Activated T-cell treated with anti-CD3 and anti-CD28 coated beads, Interleukin-2, amount 50 U/mL, for 4 hours (primary cell): Measurements from ENCODE around the gene CLEC16A. TPM values are rescaled to one million over a fixed set of nuclear protein-coding genes. Genes with fewer than 3 reads are reported as not detected.
A peak's percentile ranks its signal among the peaks of the same experiment; 100 is the strongest.

Source experiments
- ATAC-seq, 2 donors: fragments of 200-7000 bp; cut with Tn5 transposase; one replicate each; pipeline ENCODE4 v1.10.0; 2021
- DNase-seq: peaks from one replicate; pipeline ENCODE4 v3.0.0-alpha.2; 2020
- H3K27me3 Mint-ChIP-seq: one replicate; pipeline ENCODE4 v1.8.0; 2021; ENCODE audit warnings: low read depth, mixed read lengths
- H3K36me3 Mint-ChIP-seq: one replicate; pipeline ENCODE4 v1.8.0; 2022; ENCODE audit warnings: mixed read lengths; ENCODE audit not compliant: insufficient read depth
- H3K4me1 Mint-ChIP-seq: one replicate; pipeline ENCODE4 v1.8.0; 2021; ENCODE audit warnings: low read depth, mixed read lengths
- H3K4me3 Mint-ChIP-seq: one replicate; pipeline ENCODE4 v1.8.0; 2021; ENCODE audit warnings: mild to moderate bottlenecking, moderate library complexity, mixed read lengths
- H3K9me3 Mint-ChIP-seq: one replicate; pipeline ENCODE4 v1.8.0; 2021; ENCODE audit warnings: mixed read lengths
- total RNA-seq, 3 donors: library from RNA; stranded (reverse); gene quantifications; one replicate each; pipeline ENCODE4 v1.2.1, GENCODE V29; 2021

CLEC16A gene
- total RNA-seq, 3 donors from 2014 or later, result 25.2 to 26.4 (median 26.3) TPM

DNA sequence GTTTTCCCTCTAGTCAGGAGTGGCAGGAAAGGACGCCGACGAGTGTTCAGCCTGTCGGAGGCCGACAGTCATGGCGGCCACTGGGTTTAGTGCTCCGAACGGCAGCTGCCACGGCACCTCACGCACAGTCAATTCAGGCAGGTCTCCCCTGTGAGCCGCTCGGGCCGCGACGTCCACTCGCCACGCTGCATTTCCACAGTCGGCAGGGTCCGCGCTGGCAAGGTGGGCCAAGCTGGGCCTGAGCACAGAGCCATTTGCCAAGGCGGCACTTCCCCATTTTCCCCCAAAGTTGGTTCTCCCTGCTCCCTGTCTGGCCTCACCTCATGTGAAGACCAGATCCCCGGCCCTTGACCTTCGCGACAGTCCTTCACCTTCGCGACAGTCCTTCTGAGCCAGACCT lies 229.8 kb downstream of the CLEC16A start:
- no peak for ATAC-seq
- Mint-ChIP-seq H3K4me1 (peaks cover 20% of the 10 kb centered on the region), H3K4me3 (no peak overlapping the region), H3K36me3 (peaks cover 29% of the 10 kb centered on the region), H3K9me3 (no peaks in the 10 kb centered on the region), H3K27me3 (no peaks in the 10 kb centered on the region)
- DNase-seq, result no peak

DNA sequence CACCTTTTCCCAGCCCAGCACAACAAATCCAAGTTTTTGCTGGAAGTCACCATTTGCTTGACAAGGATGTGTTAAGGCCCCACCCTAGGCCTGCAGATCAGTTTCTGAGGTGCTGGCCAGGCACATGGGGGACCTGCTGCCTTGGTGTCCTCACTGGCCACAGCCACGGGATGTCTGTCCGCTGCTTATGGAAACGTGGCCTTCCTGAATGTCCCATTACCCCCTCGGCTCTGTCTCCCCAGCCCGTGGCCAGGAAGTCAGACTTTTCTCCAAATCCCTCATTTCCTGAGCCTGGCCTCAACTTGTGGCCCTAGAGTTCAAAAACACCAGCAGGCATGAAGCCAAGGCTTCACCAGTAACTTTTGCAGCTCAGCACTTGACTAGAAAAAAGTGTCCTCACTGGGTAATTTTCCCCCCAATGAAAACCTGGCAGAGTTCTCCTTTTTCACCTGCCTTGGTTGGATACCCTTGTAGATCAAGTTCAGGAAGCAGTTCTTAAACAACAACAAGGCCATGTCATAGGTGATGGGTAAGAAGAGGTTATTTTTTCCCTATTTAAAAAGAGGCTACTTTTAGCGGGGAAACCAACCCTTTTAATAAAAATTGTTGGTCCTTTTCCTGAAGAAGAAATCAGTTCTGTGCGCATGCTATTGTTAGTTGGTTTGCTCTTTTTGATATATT lies 230.9 kb downstream of the CLEC16A start:
- no peak for ATAC-seq
- H3K4me3 Mint-ChIP-seq, result no peak overlapping the region
- DNase-seq, result no peak

GRCh38 chr16:11175787-11176341 lies 231.5 kb downstream of the CLEC16A start:
- DNase-seq (no peak), ATAC-seq (peak; percentile 66 to 67)
- H3K4me1 Mint-ChIP-seq, result peaks cover 25% of the 10 kb centered on the region
- H3K9me3 Mint-ChIP-seq, result no peaks in the 10 kb centered on the region
- H3K36me3 Mint-ChIP-seq, result peaks cover 37% of the 10 kb centered on the region
- H3K27me3 Mint-ChIP-seq, result no peaks in the 10 kb centered on the region
- H3K4me3 Mint-ChIP-seq, result no peak overlapping the region

More for the DNA sequence above, 230.9 kb downstream of the CLEC16A start:
- no peaks in the 10 kb centered on the region for H3K27me3 Mint-ChIP-seq
- H3K36me3 Mint-ChIP-seq, result peaks cover 32% of the 10 kb centered on the region
- peaks cover 21% of the 10 kb centered on the region for H3K4me1 Mint-ChIP-seq
- no peaks in the 10 kb centered on the region for H3K9me3 Mint-ChIP-seq

DNA sequence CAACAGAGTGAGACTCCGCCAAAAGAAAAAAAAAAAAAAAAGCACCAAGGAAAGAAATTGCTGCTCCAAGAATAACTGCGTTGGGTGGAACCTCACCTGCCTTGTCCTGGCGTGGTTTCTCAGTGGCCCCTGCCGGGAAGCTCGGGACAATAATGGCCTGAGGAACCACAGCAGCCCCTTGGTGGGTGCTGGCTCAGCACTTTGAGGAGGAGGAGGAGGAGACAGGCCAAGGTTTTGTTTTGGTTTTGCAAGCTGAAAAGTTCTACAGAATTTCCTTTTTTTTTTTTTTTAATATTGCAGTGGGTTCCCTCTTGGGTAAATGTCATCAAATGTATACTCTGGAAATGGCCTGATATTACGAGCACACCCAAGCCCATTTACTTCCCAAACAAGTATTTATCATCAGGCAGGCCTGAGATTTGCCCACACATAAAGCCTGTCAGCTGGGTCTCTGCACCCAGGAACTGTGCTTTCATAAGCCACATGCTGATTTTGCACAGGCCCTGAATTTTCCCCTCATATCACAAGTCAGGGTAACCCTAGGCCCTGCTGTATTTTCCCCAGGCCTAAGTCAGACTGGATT lies 233.3 kb downstream of the CLEC16A start:
- H3K4me3 Mint-ChIP-seq, result no peak overlapping the region
- no peaks in the 10 kb centered on the region for H3K27me3 Mint-ChIP-seq
- DNase-seq, result no peak
- H3K9me3 Mint-ChIP-seq, result no peaks in the 10 kb centered on the region
- H3K4me1 Mint-ChIP-seq, result peaks cover 36% of the 10 kb centered on the region
- peaks cover 30% of the 10 kb centered on the region for H3K36me3 Mint-ChIP-seq
- no peak for ATAC-seq

DNA sequence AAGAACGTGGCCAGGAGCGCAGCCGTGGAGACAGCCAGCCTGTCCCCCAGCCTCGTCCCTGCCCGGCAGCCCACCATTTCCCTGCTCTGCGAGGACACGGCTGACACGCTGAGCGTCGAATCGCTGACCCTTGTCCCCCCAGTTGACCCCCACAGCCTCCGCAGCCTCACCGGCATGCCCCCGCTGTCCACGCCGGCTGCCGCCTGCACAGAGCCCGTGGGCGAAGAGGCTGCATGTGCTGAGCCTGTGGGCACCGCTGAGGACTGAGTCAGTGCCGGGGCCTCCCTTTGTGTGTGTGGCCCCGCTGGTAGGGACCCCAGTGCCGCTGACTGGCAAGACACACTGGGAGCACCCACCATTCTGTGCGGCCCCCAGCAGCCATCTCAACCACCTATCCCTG lies 234.1 kb downstream of the CLEC16A start:
- H3K4me1 Mint-ChIP-seq, result peaks cover 36% of the 10 kb centered on the region
- no peaks in the 10 kb centered on the region for H3K27me3 Mint-ChIP-seq
- ATAC-seq (no peak), DNase-seq (no peak)
- peaks cover 30% of the 10 kb centered on the region for H3K36me3 Mint-ChIP-seq
- H3K4me3 Mint-ChIP-seq, result no peak overlapping the region
- no peaks in the 10 kb centered on the region for H3K9me3 Mint-ChIP-seq

DNA sequence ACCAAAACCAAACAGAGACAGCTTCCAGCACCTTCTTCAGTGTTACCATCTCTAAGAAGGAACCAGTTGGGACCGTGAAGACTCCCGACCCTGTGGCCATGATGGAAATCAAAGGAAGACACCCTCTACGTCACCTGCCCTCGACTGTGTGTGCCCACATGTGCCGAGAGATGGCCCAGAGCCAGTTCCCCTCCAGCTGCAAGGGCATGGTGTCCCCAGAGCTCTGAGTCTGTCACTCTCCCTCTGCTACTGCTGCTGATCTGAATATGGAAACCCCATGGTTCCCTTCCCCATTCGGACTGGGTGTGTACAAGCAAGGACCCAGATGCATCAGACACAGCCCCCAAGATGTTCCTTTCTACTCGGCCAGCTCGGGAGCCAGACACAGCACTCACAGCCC lies 235.2 kb downstream of the CLEC16A start:
- Mint-ChIP-seq H3K4me1 (peaks cover 36% of the 10 kb centered on the region), H3K36me3 (peaks cover 22% of the 10 kb centered on the region)
- ATAC-seq, result no peak

GRCh38 chr16:11180489-11180888 lies 236.1 kb downstream of the CLEC16A start:
- no peaks in the 10 kb centered on the region for H3K9me3 Mint-ChIP-seq
- no peak for ATAC-seq
- DNase-seq, result no peak
- H3K4me3 Mint-ChIP-seq, result no peak overlapping the region
- H3K27me3 Mint-ChIP-seq, result no peaks in the 10 kb centered on the region
- H3K36me3 Mint-ChIP-seq, result peaks cover 16% of the 10 kb centered on the region
- H3K4me1 Mint-ChIP-seq, result peaks cover 29% of the 10 kb centered on the region

More for the DNA sequence above, 235.2 kb downstream of the CLEC16A start:
- Mint-ChIP-seq H3K4me3 (no peak overlapping the region), H3K9me3 (no peaks in the 10 kb centered on the region), H3K27me3 (no peaks in the 10 kb centered on the region)
- no peak for DNase-seq

GRCh38 chr16:11181242-11181898 lies 237.0 kb downstream of the CLEC16A start:
- DNase-seq (no peak), ATAC-seq (no peak)
- no peak overlapping the region for H3K4me3 Mint-ChIP-seq
- H3K36me3 Mint-ChIP-seq, result peaks cover 16% of the 10 kb centered on the region
- H3K4me1 Mint-ChIP-seq, result peaks cover 21% of the 10 kb centered on the region
- no peaks in the 10 kb centered on the region for H3K9me3 Mint-ChIP-seq
- no peaks in the 10 kb centered on the region for H3K27me3 Mint-ChIP-seq

DNA sequence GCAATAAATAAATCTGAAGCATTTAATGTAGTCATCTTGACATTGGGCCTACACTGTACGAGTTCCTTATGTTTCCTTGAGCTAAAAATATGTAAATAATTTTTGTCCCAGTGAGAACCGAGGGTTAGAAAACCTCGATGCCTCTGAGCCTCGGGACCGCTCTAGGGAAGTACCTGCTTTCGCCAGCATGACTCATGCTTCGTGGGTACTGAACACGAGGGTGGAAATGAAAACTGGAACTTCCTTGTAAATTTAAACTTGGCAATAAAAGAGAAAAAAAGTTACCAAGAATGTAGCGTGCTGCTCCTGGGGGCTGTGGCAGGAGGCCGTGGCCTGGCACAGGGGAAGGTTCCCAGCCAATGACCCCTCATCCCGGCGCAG lies 237.5 kb downstream of the CLEC16A start:
- peak; percentile 72 to 74 for ATAC-seq
- no peak for DNase-seq
- Mint-ChIP-seq H3K4me1 (peaks cover 16% of the 10 kb centered on the region), H3K9me3 (no peaks in the 10 kb centered on the region), H3K27me3 (no peaks in the 10 kb centered on the region), H3K36me3 (peaks cover 16% of the 10 kb centered on the region), H3K4me3 (no peak overlapping the region)

DNA sequence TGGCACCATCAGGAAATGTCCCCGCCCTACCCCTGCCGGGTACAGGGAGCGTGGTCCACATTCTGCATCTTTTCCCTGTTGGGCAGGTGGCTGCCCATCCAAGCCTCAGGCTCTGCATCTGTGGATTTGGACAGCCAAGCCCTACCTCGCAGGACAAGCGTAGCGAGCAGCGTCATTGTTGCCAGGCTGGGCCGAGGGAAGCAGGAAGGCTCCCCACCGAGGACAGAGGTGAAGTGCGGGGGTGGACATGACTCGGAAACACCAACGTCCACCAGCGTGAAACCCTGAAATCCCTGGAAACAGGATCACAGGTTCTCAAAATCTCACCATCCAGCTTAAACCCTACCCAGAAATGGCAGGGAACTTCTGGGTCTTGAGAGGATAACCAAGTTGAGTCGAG lies 238.0 kb downstream of the CLEC16A start:
- H3K4me1 Mint-ChIP-seq, result peaks cover 16% of the 10 kb centered on the region
- H3K36me3 Mint-ChIP-seq, result peaks cover 16% of the 10 kb centered on the region
- H3K9me3 Mint-ChIP-seq, result no peaks in the 10 kb centered on the region
- ATAC-seq (no peak), DNase-seq (no peak)
- H3K27me3 Mint-ChIP-seq, result no peaks in the 10 kb centered on the region
- no peak overlapping the region for H3K4me3 Mint-ChIP-seq

DNA sequence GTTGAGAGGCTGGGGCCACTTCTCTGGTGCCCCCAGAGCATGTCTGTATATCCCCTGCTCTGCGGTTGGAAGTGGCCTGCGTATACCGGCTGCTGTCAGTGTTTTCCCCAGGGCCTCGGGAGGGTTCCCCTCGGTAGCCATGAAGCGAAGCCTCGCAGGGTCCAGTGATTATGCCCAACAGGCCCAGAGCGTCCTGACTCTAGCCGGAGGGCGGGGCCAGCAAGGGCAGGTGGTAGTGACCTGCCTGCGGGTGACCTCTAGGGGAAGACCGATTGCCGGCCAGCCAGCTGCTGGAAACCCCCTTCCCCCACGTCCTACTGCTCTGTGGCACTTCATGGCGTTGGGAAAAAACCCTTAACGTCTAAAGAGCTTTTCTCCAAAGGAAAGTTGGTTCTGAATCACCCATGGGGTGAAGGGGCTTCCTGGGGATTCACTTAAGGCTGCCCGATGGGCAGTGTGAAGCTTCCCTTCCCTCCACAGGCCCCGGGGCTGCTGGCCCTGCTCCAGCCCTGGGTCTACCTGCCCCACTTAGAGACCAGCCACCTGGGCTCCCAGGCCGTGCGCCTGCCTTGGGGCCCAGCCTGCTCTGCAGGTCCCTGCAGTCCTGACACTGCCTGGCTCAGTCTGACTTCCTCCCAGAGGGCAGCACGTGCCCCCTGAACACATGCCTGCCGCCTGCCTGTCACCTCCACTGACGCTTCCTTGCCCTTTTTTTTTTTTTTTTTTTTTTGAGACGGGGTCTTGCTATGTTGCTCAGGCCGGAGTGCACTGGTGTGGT lies 238.9 kb downstream of the CLEC16A start:
- Mint-ChIP-seq H3K9me3 (no peaks in the 10 kb centered on the region), H3K27me3 (no peaks in the 10 kb centered on the region), H3K4me1 (peaks cover 16% of the 10 kb centered on the region), H3K4me3 (no peak overlapping the region), H3K36me3 (peaks cover 16% of the 10 kb centered on the region)
- ATAC-seq (peak in 1 of 2 donors; percentile 10), DNase-seq (no peak)

DNA sequence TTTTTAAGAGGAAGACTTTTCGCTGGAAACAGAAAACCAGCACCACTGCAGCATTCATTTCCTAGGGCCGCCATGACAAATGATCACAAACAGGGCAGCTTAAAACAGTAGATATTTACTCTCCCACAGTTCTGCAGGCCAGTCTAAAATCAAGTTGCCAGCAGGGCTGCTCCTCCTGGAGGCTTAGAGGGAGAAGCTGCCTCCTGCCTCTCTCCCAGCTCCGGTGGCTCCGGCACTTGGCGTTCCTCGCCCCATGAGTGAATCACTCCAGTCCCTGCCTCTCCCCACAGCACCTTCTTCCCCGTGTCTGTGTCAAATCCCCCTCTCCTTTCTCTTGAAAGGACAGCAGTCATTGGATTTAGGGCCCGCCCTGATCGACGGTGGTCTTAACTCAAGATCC lies 239.6 kb downstream of the CLEC16A start:
- ATAC-seq (no peak), DNase-seq (no peak)
- Mint-ChIP-seq H3K27me3 (no peaks in the 10 kb centered on the region), H3K36me3 (peaks cover 13% of the 10 kb centered on the region), H3K4me1 (peaks cover 16% of the 10 kb centered on the region), H3K9me3 (no peaks in the 10 kb centered on the region), H3K4me3 (no peak overlapping the region)

GRCh38 chr16:11187522-11188023 lies 243.2 kb downstream of the CLEC16A start:
- ATAC-seq, result no peak
- peaks cover 4% of the 10 kb centered on the region for H3K4me1 Mint-ChIP-seq
- H3K4me3 Mint-ChIP-seq, result no peak overlapping the region
- H3K9me3 Mint-ChIP-seq, result no peaks in the 10 kb centered on the region
- H3K36me3 Mint-ChIP-seq, result no peaks in the 10 kb centered on the region
- no peaks in the 10 kb centered on the region for H3K27me3 Mint-ChIP-seq
- DNase-seq, result no peak
